Glutamatergic neuron (in vitro differentiated cells): Measurements from ENCODE around the gene PTPRT. TPM values are rescaled to one million over a fixed set of nuclear protein-coding genes. Genes with fewer than 3 reads are reported as not detected.

Experiments
- DNase-seq: peaks from one replicate; pipeline ENCODE4 v3.0.0; 2022
- H3K27ac Mint-ChIP-seq: one replicate; pipeline ENCODE4 v1.8.0; 2020; ENCODE audit warnings: mild to moderate bottlenecking, mixed read lengths, inconsistent platforms; ENCODE audit not compliant: unreplicated experiment
- H3K27me3 Mint-ChIP-seq: one replicate; pipeline ENCODE4 v1.8.0; 2020; ENCODE audit warnings: mild to moderate bottlenecking, moderate library complexity, mixed read lengths, inconsistent platforms; ENCODE audit not compliant: unreplicated experiment
- H3K36me3 Mint-ChIP-seq: one replicate; pipeline ENCODE4 v1.8.0; 2020; ENCODE audit warnings: mild to moderate bottlenecking, mixed read lengths, inconsistent platforms; ENCODE audit not compliant: unreplicated experiment
- H3K4me1 Mint-ChIP-seq: one replicate; pipeline ENCODE4 v1.8.0; 2020; ENCODE audit warnings: mild to moderate bottlenecking, low read depth, mixed read lengths, inconsistent platforms; ENCODE audit not compliant: unreplicated experiment
- H3K4me3 Mint-ChIP-seq: one replicate; pipeline ENCODE4 v1.8.0; 2020; ENCODE audit warnings: mild to moderate bottlenecking, mixed read lengths, inconsistent platforms; ENCODE audit not compliant: unreplicated experiment
- H3K9me3 Mint-ChIP-seq: one replicate; pipeline ENCODE4 v1.8.0; 2020; ENCODE audit warnings: mild to moderate bottlenecking, moderate library complexity, mixed read lengths, inconsistent platforms; ENCODE audit not compliant: unreplicated experiment
- CTCF ChIP-seq: fragments of 200-600 bp; sonication (generic); IDR thresholded peaks from one replicate; pipeline ENCODE4 v1.5.0; 2021; ENCODE audit not compliant: partially characterized antibody, unreplicated experiment
- total RNA-seq: library from RNA; stranded (reverse); fragmentation: NEBNext Ultra II Directional; extraction: Animal tissue kit (Norgen Biotek cat#: 25700); gene quantifications from one replicate; pipeline ENCODE4 v1.2.1, GENCODE V29; 2021; ENCODE audit not compliant: unreplicated experiment

The PTPRT gene
- total RNA-seq, 1 donor from 2014 or later, result 1.9 TPM

GRCh38 chr20:42688576-42688975 is 501.1 kb downstream of the PTPRT start:
- Mint-ChIP-seq H3K4me3 (no peak overlapping the region), H3K9me3 (no peaks in the 10 kb centered on the region), H3K36me3 (no peaks in the 10 kb centered on the region), H3K4me1 (no peaks in the 10 kb centered on the region), H3K27ac (no peak overlapping the region), H3K27me3 (no peaks in the 10 kb centered on the region)
- TF ChIP-seq CTCF, result no peak
- no peak for DNase-seq

GRCh38 chr20:42686057-42686456 is 503.6 kb downstream of the PTPRT start:
- Mint-ChIP-seq H3K27me3 (no peaks in the 10 kb centered on the region), H3K9me3 (no peaks in the 10 kb centered on the region), H3K27ac (no peak overlapping the region), H3K4me3 (no peak overlapping the region), H3K4me1 (no peaks in the 10 kb centered on the region), H3K36me3 (no peaks in the 10 kb centered on the region)
- DNase-seq, result no peak
- TF ChIP-seq CTCF, result no peak

- no peaks in the 10 kb centered on the region for H3K9me3 Mint-ChIP-seq
- DNase-seq, result no peak
- peaks cover 2% of the 10 kb centered on the region for H3K27me3 Mint-ChIP-seq
- H3K27ac Mint-ChIP-seq, result no peak overlapping the region
- no peaks in the 10 kb centered on the region for H3K36me3 Mint-ChIP-seq
- no peaks in the 10 kb centered on the region for H3K4me1 Mint-ChIP-seq
- no peak for TF ChIP-seq CTCF
- H3K4me3 Mint-ChIP-seq, result no peak overlapping the region
Observed at GRCh38 chr20:42678895-42679294, 510.8 kb downstream of the PTPRT start.

GRCh38 chr20:42656130-42656529 is 533.6 kb downstream of the PTPRT start:
- Mint-ChIP-seq H3K27ac (no peak overlapping the region), H3K9me3 (no peaks in the 10 kb centered on the region), H3K36me3 (no peaks in the 10 kb centered on the region), H3K4me3 (no peak overlapping the region), H3K4me1 (no peaks in the 10 kb centered on the region), H3K27me3 (no peaks in the 10 kb centered on the region)
- no peak for DNase-seq
- no peak for TF ChIP-seq CTCF

GRCh38 chr20:42652266-42652665 is 537.4 kb downstream of the PTPRT start:
- no peak overlapping the region for H3K4me3 Mint-ChIP-seq
- no peak overlapping the region for H3K27ac Mint-ChIP-seq
- H3K27me3 Mint-ChIP-seq, result no peaks in the 10 kb centered on the region
- no peaks in the 10 kb centered on the region for H3K4me1 Mint-ChIP-seq
- no peak for DNase-seq
- no peaks in the 10 kb centered on the region for H3K9me3 Mint-ChIP-seq
- no peak for TF ChIP-seq CTCF
- no peaks in the 10 kb centered on the region for H3K36me3 Mint-ChIP-seq
